K562 (cell line): ENCODE results near the gene MIDN. TPM values are rescaled to one million over a fixed set of nuclear protein-coding genes. Genes with fewer than 3 reads are reported as not detected.
A peak's percentile ranks its signal among the peaks of the same experiment; 100 is the strongest.

Source experiments
- DACH1 ChIP-seq: fragments of 450-650 bp; IDR thresholded peaks from 2 replicates; pipeline ENCODE4 v1.6.1; 2018; ENCODE audit not compliant: partially characterized antibody
- KAT7 ChIP-seq: sonication (generic); formaldehyde crosslinking; IDR thresholded peaks from 2 replicates; pipeline ENCODE4 v1.8.0; 2022; ENCODE audit warnings: missing genetic modification reagents, mild to moderate bottlenecking, borderline replicate concordance
- MED1 ChIP-seq: sonication (generic); formaldehyde crosslinking; IDR thresholded peaks from 2 replicates; pipeline ENCODE4 v1.8.1; 2023; ENCODE audit warnings: missing genetic modification reagents, borderline replicate concordance
- NFIC ChIP-seq: fragments of 450-650 bp; IDR thresholded peaks from 2 replicates; pipeline ENCODE4 v1.6.1; 2017; ENCODE audit warnings: mild to moderate bottlenecking, inconsistent platforms
- NONO ChIP-seq, 2 experiments: fragments of 200-400 bp in 1 of 2; fragments of 450-650 bp in 1 of 2; formaldehyde crosslinking in 1 of 2; IDR thresholded peaks; 2 replicates each; pipeline ENCODE4 v1.6.1; 2017; ENCODE audit warnings: low read depth in 2 of 2, mild to moderate bottlenecking in 2 of 2, moderate library complexity in 2 of 2, low read length in 1 of 2
- OTX1 ChIP-seq: fragments of 450-650 bp; formaldehyde crosslinking; IDR thresholded peaks from 2 replicates; pipeline ENCODE4 v1.4.0; 2022; ENCODE audit warnings: mild to moderate bottlenecking
- PKNOX1 ChIP-seq: fragments of 450-650 bp; IDR thresholded peaks from 2 replicates; pipeline ENCODE4 v1.6.1; 2016
- SMAD1 ChIP-seq: fragments of 150-350 bp; IDR thresholded peaks from 2 replicates; pipeline ENCODE4 v1.6.1; 2014; ENCODE audit warnings: low read length, low read depth; ENCODE audit not compliant: partially characterized antibody
- UBTF ChIP-seq, 2 experiments: IDR thresholded peaks; 2 replicates each; pipeline ENCODE4 v1.6.1; 2012; ENCODE audit warnings: improper control_type of control experiment in 2 of 2, low read depth in 2 of 2, low read length in 2 of 2, borderline replicate concordance in 1 of 2
- ZNF23 ChIP-seq: fragments of 250-450 bp; sonication (Bioruptor Pico); IDR thresholded peaks from 2 replicates; pipeline ENCODE4 v1.4.0; 2020; ENCODE audit warnings: mild to moderate bottlenecking
- ZNF239 ChIP-seq: fragments of 250-450 bp; sonication (Bioruptor Pico); IDR thresholded peaks from 2 replicates; pipeline ENCODE4 v1.4.0; 2020; ENCODE audit warnings: mild to moderate bottlenecking
- ZNF583 ChIP-seq: fragments of 250-450 bp; sonication (Bioruptor Pico); IDR thresholded peaks from 2 replicates; pipeline ENCODE4 v1.4.0; 2020
- polyA plus RNA-seq, 8 experiments: library from polyadenylated mRNA; depleted of rRNA in 4 of 8; stranded (reverse) in 5 of 8; unstranded in 3 of 8; fragments of >200 nt; fragmentation: Nextera tagmentation in 2 of 8; fragmentation: Illumina TruSeq in 1 of 8; extraction: Ambion mirVana in 2 of 8; extraction: Trizol in 1 of 8; gene quantifications; 2 replicates each; pipeline versions ENCODE4 v1.2.1 to v1.2.3, GENCODE V29; 2011 to 2014; ENCODE audit warnings: inconsistent platforms in 1 of 8, missing spikeins in 1 of 8
- total RNA-seq, 7 experiments: library from RNA; depleted of rRNA in 6 of 7; stranded (reverse); fragments of >200 nt in 6 of 7; fragmentation: Illumina TruSeq in 2 of 7; extraction: Trizol in 2 of 7; gene quantifications; 2 replicates each; pipeline versions ENCODE4 v1.2.1 to v1.2.3, GENCODE V29; 2011 to 2021; ENCODE audit warnings: low replicate concordance in 1 of 7
- TF ChIP-seq, protein P1 (sequence below): sonication (generic); formaldehyde crosslinking; IDR thresholded peaks from 2 replicates; pipeline ENCODE4 v1.8.0; 2022; ENCODE audit warnings: mild to moderate bottlenecking, missing genetic modification reagents
- TF ChIP-seq, protein P2 (sequence below): fragments of 200-800 bp; sonication (Bioruptor generic); IDR thresholded peaks from 2 replicates; pipeline ENCODE4 v1.6.1; 2017; ENCODE audit warnings: missing genetic modification characterization, missing compliant biosample characterization
- TF ChIP-seq, protein P3 (sequence below): sonication (generic); formaldehyde crosslinking; IDR thresholded peaks from 2 replicates; pipeline ENCODE4 v1.8.1; 2023; ENCODE audit warnings: missing genetic modification reagents, mild to moderate bottlenecking, borderline replicate concordance

The MIDN gene
- total and polyA plus RNA-seq, 9 of the 15 experiments (the other 6 are each of a cell fraction or from before 2014, with no cell fraction given) = 0.17 to 120 (median 10.1) TPM

- TF ChIP-seq, protein P1, sequence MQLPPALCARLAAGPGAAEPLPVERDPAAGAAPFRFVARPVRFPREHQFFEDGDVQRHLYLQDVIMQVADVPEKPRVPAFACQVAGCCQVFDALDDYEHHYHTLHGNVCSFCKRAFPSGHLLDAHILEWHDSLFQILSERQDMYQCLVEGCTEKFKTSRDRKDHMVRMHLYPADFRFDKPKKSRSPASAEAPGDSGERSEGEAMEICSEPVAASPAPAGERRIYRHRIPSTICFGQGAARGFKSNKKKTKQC (CRISPR knock-in tag) = peak; percentile 3; the same call in 1 of the 2 replicates
- TF ChIP-seq, protein P2, sequence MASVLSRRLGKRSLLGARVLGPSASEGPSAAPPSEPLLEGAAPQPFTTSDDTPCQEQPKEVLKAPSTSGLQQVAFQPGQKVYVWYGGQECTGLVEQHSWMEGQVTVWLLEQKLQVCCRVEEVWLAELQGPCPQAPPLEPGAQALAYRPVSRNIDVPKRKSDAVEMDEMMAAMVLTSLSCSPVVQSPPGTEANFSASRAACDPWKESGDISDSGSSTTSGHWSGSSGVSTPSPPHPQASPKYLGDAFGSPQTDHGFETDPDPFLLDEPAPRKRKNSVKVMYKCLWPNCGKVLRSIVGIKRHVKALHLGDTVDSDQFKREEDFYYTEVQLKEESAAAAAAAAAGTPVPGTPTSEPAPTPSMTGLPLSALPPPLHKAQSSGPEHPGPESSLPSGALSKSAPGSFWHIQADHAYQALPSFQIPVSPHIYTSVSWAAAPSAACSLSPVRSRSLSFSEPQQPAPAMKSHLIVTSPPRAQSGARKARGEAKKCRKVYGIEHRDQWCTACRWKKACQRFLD (CRISPR knock-in tag) = no peak
- 0 out of 2 replicates have a peak, but pooled peaks have one; percentile 34 for TF ChIP-seq PKNOX1
- TF ChIP-seq UBTF (IDR thresholded peaks at IDR 0.05; ENCODE audit: borderline replicate concordance in 1 of 2, low read depth in 2 of 2, low read length in 2 of 2) = 0 out of 4 replicates have a peak, but pooled peaks have one; percentile 24 to 53
- no peak for TF ChIP-seq ZNF583 (CRISPR knock-in tag)
- peak in 1 of 2 experiments; percentile 26; a peak in 1 of 4 replicates for TF ChIP-seq NONO (IDR thresholded peaks at IDR 0.05; ENCODE audit: low read depth in 2 of 2, low read length in 1 of 2)
- TF ChIP-seq ZNF23 (CRISPR knock-in tag) = no peak
- peak; percentile 68 for TF ChIP-seq DACH1
- TF ChIP-seq NFIC = peak; percentile 22; the same call in 1 of the 2 replicates
- TF ChIP-seq SMAD1 = no peak
- TF ChIP-seq KAT7 (CRISPR knock-in tag) = no peak; the same call in 1 of the 2 replicates
- TF ChIP-seq MED1 = 0 out of 2 replicates have a peak, but pooled peaks have one; percentile 24
- TF ChIP-seq ZNF239 (CRISPR knock-in tag) = no peak
- no peak for TF ChIP-seq OTX1
- TF ChIP-seq, protein P3, sequence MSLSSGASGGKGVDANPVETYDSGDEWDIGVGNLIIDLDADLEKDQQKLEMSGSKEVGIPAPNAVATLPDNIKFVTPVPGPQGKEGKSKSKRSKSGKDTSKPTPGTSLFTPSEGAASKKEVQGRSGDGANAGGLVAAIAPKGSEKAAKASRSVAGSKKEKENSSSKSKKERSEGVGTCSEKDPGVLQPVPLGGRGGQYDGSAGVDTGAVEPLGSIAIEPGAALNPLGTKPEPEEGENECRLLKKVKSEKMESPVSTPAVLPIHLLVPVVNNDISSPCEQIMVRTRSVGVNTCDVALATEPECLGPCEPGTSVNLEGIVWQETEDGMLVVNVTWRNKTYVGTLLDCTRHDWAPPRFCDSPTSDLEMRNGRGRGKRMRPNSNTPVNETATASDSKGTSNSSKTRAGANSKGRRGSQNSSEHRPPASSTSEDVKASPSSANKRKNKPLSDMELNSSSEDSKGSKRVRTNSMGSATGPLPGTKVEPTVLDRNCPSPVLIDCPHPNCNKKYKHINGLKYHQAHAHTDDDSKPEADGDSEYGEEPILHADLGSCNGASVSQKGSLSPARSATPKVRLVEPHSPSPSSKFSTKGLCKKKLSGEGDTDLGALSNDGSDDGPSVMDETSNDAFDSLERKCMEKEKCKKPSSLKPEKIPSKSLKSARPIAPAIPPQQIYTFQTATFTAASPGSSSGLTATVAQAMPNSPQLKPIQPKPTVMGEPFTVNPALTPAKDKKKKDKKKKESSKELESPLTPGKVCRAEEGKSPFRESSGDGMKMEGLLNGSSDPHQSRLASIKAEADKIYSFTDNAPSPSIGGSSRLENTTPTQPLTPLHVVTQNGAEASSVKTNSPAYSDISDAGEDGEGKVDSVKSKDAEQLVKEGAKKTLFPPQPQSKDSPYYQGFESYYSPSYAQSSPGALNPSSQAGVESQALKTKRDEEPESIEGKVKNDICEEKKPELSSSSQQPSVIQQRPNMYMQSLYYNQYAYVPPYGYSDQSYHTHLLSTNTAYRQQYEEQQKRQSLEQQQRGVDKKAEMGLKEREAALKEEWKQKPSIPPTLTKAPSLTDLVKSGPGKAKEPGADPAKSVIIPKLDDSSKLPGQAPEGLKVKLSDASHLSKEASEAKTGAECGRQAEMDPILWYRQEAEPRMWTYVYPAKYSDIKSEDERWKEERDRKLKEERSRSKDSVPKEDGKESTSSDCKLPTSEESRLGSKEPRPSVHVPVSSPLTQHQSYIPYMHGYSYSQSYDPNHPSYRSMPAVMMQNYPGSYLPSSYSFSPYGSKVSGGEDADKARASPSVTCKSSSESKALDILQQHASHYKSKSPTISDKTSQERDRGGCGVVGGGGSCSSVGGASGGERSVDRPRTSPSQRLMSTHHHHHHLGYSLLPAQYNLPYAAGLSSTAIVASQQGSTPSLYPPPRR (CRISPR knock-in tag) = peak; percentile 80; the same call in 1 of the 2 replicates
These were observed 17.9 kb downstream of the MIDN start (continued) for GRCh38 chr19:1266129-1266915.
